ENCODE data around the gene RPL21. TPM values are rescaled to one million over a fixed set of nuclear protein-coding genes. Genes with fewer than 3 reads are reported as not detected.
"Not testable (repeated sequence)": the region's sequence is repeated elsewhere in the genome, so short reads cannot be mapped to it uniquely, and the experiment has no call there.

Gene RPL21
- total RNA-seq, 2 experiments from 2014 or later: 1,357 to 1,413 TPM

GRCh38 chr13:27270594-27271520 is 19.5 kb downstream of the RPL21 start, which contains the start of gene RASL11A:
TSS of gene RASL11A (plus strand) at chr13:27270830. CDS start at chr13:27270945, 115 bp downstream.
- no peak within 1 kb of the TSS for H3K27ac Mint-ChIP-seq
- H3K36me3 Mint-ChIP-seq: no peaks in the 10 kb centered on the region
- H3K4me3 Mint-ChIP-seq: peak within 1 kb of the TSS; percentile 81

GRCh38 chr13:27271570-27272096 is 20.3 kb downstream of the RPL21 start:
- no peak for DNase-seq
- H3K4me3 Mint-ChIP-seq: peak overlapping the region; percentile 79
- peaks cover 6% of the 10 kb centered on the region for H3K4me1 Mint-ChIP-seq
- no peaks in the 10 kb centered on the region for H3K9me3 Mint-ChIP-seq
- no peaks in the 10 kb centered on the region for H3K27me3 Mint-ChIP-seq
- no peaks in the 10 kb centered on the region for H3K36me3 Mint-ChIP-seq
- no peak overlapping the region for H3K27ac Mint-ChIP-seq

More at GRCh38 chr13:27270594-27271520, 19.5 kb downstream of the RPL21 start, which contains the start of gene RASL11A:
- DNase-seq: peak; percentile 79
- H3K9me3 Mint-ChIP-seq: no peaks in the 10 kb centered on the region
- peaks cover 6% of the 10 kb centered on the region for H3K4me1 Mint-ChIP-seq
- no peaks in the 10 kb centered on the region for H3K27me3 Mint-ChIP-seq

GRCh38 chr13:27273658-27274425 is 22.5 kb downstream of the RPL21 start:
- Mint-ChIP-seq H3K9me3 (no peaks in the 10 kb centered on the region), H3K4me1 (peaks cover 3% of the 10 kb centered on the region), H3K27me3 (no peaks in the 10 kb centered on the region), H3K4me3 (no peak overlapping the region), H3K36me3 (no peaks in the 10 kb centered on the region), H3K27ac (no peak overlapping the region)
- DNase-seq: no peak

- Mint-ChIP-seq H3K4me1 (peaks cover 3% of the 10 kb centered on the region), H3K4me3 (no peak overlapping the region), H3K9me3 (no peaks in the 10 kb centered on the region), H3K27ac (no peak overlapping the region), H3K36me3 (no peaks in the 10 kb centered on the region), H3K27me3 (no peaks in the 10 kb centered on the region)
- no peak for DNase-seq
Measured at GRCh38 chr13:27274631-27275030, 23.3 kb downstream of the RPL21 start.

- H3K4me1 Mint-ChIP-seq: peaks cover 3% of the 10 kb centered on the region
- H3K9me3 Mint-ChIP-seq: no peaks in the 10 kb centered on the region
- no peak overlapping the region for H3K27ac Mint-ChIP-seq
- H3K27me3 Mint-ChIP-seq: no peaks in the 10 kb centered on the region
- H3K4me3 Mint-ChIP-seq: no peak overlapping the region
- H3K36me3 Mint-ChIP-seq: no peaks in the 10 kb centered on the region
- DNase-seq: no peak
Measured at GRCh38 chr13:27276188-27276587, 24.8 kb downstream of the RPL21 start.

- Mint-ChIP-seq H3K27me3 (no peaks in the 10 kb centered on the region), H3K4me1 (no peaks in the 10 kb centered on the region), H3K4me3 (no peak overlapping the region), H3K36me3 (no peaks in the 10 kb centered on the region), H3K9me3 (no peaks in the 10 kb centered on the region), H3K27ac (no peak overlapping the region)
- no peak for DNase-seq
Measured at GRCh38 chr13:27279506-27279905, 28.1 kb downstream of the RPL21 start.

- Mint-ChIP-seq H3K4me1 (no peaks in the 10 kb centered on the region), H3K4me3 (no peak overlapping the region), H3K27me3 (no peaks in the 10 kb centered on the region), H3K36me3 (no peaks in the 10 kb centered on the region), H3K27ac (no peak overlapping the region), H3K9me3 (no peaks in the 10 kb centered on the region)
- DNase-seq: no peak
Measured at GRCh38 chr13:27280009-27280656, 28.8 kb downstream of the RPL21 start.

- no peaks in the 10 kb centered on the region for H3K27me3 Mint-ChIP-seq
- H3K4me1 Mint-ChIP-seq: no peaks in the 10 kb centered on the region
- no peaks in the 10 kb centered on the region for H3K9me3 Mint-ChIP-seq
- no peaks in the 10 kb centered on the region for H3K36me3 Mint-ChIP-seq
- H3K4me3 Mint-ChIP-seq: no peak overlapping the region
- DNase-seq: no peak
- no peak overlapping the region for H3K27ac Mint-ChIP-seq
Measured at GRCh38 chr13:27280841-27281240, 29.5 kb downstream of the RPL21 start.

- no peak for DNase-seq
- Mint-ChIP-seq H3K36me3 (no peaks in the 10 kb centered on the region), H3K4me1 (no peaks in the 10 kb centered on the region), H3K27me3 (no peaks in the 10 kb centered on the region), H3K4me3 (no peak overlapping the region), H3K27ac (no peak overlapping the region), H3K9me3 (no peaks in the 10 kb centered on the region)
Measured at GRCh38 chr13:27281420-27281819, 30.1 kb downstream of the RPL21 start.

GRCh38 chr13:27283906-27284493 is 32.6 kb downstream of the RPL21 start:
- Mint-ChIP-seq H3K4me3 (no peak overlapping the region), H3K36me3 (no peaks in the 10 kb centered on the region), H3K4me1 (no peaks in the 10 kb centered on the region), H3K9me3 (no peaks in the 10 kb centered on the region), H3K27me3 (peaks cover 3% of the 10 kb centered on the region), H3K27ac (no peak overlapping the region)
- no peak for DNase-seq

- Mint-ChIP-seq H3K27me3 (peaks cover 3% of the 10 kb centered on the region), H3K4me1 (peaks cover 8% of the 10 kb centered on the region), H3K4me3 (no peak overlapping the region), H3K36me3 (no peaks in the 10 kb centered on the region), H3K27ac (no peak overlapping the region), H3K9me3 (no peaks in the 10 kb centered on the region)
- no peak for DNase-seq
Measured at GRCh38 chr13:27288392-27288791, 37.0 kb downstream of the RPL21 start.

- peaks cover 15% of the 10 kb centered on the region for H3K4me1 Mint-ChIP-seq
- peaks cover 3% of the 10 kb centered on the region for H3K27me3 Mint-ChIP-seq
- H3K27ac Mint-ChIP-seq: no peak overlapping the region
- no peaks in the 10 kb centered on the region for H3K36me3 Mint-ChIP-seq
- no peak overlapping the region for H3K4me3 Mint-ChIP-seq
- no peaks in the 10 kb centered on the region for H3K9me3 Mint-ChIP-seq
- no peak for DNase-seq
Measured at GRCh38 chr13:27289011-27289665, 37.8 kb downstream of the RPL21 start.

GRCh38 chr13:27290715-27291114 is 39.4 kb downstream of the RPL21 start:
- H3K4me3 Mint-ChIP-seq: no peak overlapping the region

GRCh38 chr13:27291967-27292366 is 40.6 kb downstream of the RPL21 start:
- H3K9me3 Mint-ChIP-seq: not testable (repeated sequence)

More at GRCh38 chr13:27290715-27291114, 39.4 kb downstream of the RPL21 start:
- H3K9me3 Mint-ChIP-seq: no peaks in the 10 kb centered on the region
- no peak for DNase-seq
- H3K36me3 Mint-ChIP-seq: no peaks in the 10 kb centered on the region
- H3K27ac Mint-ChIP-seq: no peak overlapping the region
- H3K4me1 Mint-ChIP-seq: peaks cover 23% of the 10 kb centered on the region
- peaks cover 3% of the 10 kb centered on the region for H3K27me3 Mint-ChIP-seq

More at GRCh38 chr13:27291967-27292366, 40.6 kb downstream of the RPL21 start:
- H3K4me1 Mint-ChIP-seq: peaks cover 23% of the 10 kb centered on the region
- H3K4me3 Mint-ChIP-seq, DNase-seq, H3K27me3 Mint-ChIP-seq, H3K27ac Mint-ChIP-seq, H3K36me3 Mint-ChIP-seq: not testable (repeated sequence)
